ENCODE measurements around the gene SIPA1L3.

SIPA1L3 gene

DNA sequence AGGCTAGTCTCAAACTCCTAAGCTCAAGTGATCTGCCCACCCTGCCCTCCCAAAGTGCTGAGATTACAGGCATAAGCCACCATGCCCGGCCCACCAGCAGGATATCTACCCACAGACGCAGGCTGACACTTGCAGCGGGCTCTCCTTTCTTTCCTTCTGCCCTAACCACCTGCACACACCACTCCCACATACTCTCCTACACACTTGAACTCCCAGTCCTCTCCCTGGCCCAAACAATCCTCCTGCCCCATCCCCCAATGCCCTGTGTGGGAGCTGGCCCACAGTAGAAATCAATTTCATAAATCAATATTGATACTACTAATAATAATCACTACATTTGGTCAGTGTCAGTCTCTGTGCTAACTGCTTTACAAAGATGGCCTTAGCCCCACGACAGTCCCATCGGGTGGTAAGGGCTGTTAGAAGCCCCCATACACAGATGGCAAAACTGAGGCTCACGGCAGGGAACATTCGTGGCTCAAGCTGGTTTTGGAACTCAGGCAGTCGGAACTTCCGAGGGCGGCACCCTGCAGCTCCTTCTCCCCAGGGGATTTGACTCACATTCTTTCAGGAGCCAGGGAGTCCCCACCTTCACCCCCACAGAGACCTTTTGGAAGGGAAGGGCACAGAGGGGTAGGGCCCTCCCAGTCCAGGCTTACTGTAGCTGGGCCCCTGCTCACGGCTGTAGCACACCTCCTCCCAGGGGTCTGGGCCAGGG, 320.4 kb downstream of the SIPA1L3 start (continued):
- TF ChIP-seq, protein P1, sequence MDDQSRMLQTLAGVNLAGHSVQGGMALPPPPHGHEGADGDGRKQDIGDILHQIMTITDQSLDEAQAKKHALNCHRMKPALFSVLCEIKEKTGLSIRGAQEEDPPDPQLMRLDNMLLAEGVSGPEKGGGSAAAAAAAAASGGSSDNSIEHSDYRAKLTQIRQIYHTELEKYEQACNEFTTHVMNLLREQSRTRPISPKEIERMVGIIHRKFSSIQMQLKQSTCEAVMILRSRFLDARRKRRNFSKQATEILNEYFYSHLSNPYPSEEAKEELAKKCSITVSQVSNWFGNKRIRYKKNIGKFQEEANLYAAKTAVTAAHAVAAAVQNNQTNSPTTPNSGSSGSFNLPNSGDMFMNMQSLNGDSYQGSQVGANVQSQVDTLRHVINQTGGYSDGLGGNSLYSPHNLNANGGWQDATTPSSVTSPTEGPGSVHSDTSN (CRISPR knock-in tag; IDR thresholded peaks at IDR 0.05) = no peak
- TF ChIP-seq ZNF747 (tag by site-specific recombination; IDR thresholded peaks at IDR 0.05) (no peak), ZSCAN23 (tag by site-specific recombination; IDR thresholded peaks at IDR 0.05) (no peak), IKZF3 (tag by site-specific recombination; IDR thresholded peaks at IDR 0.05) (0 out of 2 replicates have a peak, but pooled peaks have one; percentile 25), ZNF138 (tag by site-specific recombination; IDR thresholded peaks at IDR 0.05; ENCODE audit: borderline replicate concordance) (no peak), ZNF76 (tag by site-specific recombination; IDR thresholded peaks at IDR 0.05; ENCODE audit: borderline replicate concordance, low read depth) (no peak), ZNF366 (tag by site-specific recombination; conservative IDR thresholded peaks at IDR 0.05) (no peak), ZIC2 (tag by site-specific recombination; IDR thresholded peaks at IDR 0.05) (peak; percentile 83), SCRT1 (tag by site-specific recombination; IDR thresholded peaks at IDR 0.05; ENCODE audit: borderline replicate concordance) (no peak), ZNF529 (tag by site-specific recombination; IDR thresholded peaks at IDR 0.05; ENCODE audit: insufficient replicate concordance) (no peak), YY1 (tag by site-specific recombination; IDR thresholded peaks at IDR 0.05) (no peak), ZNF600 (tag by site-specific recombination; IDR thresholded peaks at IDR 0.05) (no peak), ZFHX2 (tag by site-specific recombination; conservative IDR thresholded peaks at IDR 0.05) (peak; percentile 99), ZNF16 (tag by site-specific recombination; IDR thresholded peaks at IDR 0.05; ENCODE audit: low read depth) (no peak), ZNF843 (tag by site-specific recombination; IDR thresholded peaks at IDR 0.05) (no peak), ZNF175 (tag by site-specific recombination; IDR thresholded peaks at IDR 0.05) (no peak), KLF8 (tag by site-specific recombination; IDR thresholded peaks at IDR 0.05) (peak; percentile 30; the same call in 1 of the 2 replicates), WT1 (tag by site-specific recombination; IDR thresholded peaks at IDR 0.05) (no peak), ZNF549 (tag by site-specific recombination; IDR thresholded peaks at IDR 0.05) (no peak), GLIS2 (tag by site-specific recombination; IDR thresholded peaks at IDR 0.05) (peak; percentile 66; the same call in 1 of the 2 replicates), ZNF555 (tag by site-specific recombination; conservative IDR thresholded peaks at IDR 0.05) (no peak), ZFP41 (tag by site-specific recombination; IDR thresholded peaks at IDR 0.05; ENCODE audit: borderline replicate concordance) (no peak), ZNF624 (tag by site-specific recombination; IDR thresholded peaks at IDR 0.05) (no peak)
- TF ChIP-seq, protein P2, sequence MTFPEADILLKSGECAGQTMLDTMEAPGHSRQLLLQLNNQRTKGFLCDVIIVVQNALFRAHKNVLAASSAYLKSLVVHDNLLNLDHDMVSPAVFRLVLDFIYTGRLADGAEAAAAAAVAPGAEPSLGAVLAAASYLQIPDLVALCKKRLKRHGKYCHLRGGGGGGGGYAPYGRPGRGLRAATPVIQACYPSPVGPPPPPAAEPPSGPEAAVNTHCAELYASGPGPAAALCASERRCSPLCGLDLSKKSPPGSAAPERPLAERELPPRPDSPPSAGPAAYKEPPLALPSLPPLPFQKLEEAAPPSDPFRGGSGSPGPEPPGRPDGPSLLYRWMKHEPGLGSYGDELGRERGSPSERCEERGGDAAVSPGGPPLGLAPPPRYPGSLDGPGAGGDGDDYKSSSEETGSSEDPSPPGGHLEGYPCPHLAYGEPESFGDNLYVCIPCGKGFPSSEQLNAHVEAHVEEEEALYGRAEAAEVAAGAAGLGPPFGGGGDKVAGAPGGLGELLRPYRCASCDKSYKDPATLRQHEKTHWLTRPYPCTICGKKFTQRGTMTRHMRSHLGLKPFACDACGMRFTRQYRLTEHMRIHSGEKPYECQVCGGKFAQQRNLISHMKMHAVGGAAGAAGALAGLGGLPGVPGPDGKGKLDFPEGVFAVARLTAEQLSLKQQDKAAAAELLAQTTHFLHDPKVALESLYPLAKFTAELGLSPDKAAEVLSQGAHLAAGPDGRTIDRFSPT (tag by site-specific recombination; IDR thresholded peaks at IDR 0.05) = peak; percentile 30; the same call in 1 of the 2 replicates
- TF ChIP-seq, protein P3, sequence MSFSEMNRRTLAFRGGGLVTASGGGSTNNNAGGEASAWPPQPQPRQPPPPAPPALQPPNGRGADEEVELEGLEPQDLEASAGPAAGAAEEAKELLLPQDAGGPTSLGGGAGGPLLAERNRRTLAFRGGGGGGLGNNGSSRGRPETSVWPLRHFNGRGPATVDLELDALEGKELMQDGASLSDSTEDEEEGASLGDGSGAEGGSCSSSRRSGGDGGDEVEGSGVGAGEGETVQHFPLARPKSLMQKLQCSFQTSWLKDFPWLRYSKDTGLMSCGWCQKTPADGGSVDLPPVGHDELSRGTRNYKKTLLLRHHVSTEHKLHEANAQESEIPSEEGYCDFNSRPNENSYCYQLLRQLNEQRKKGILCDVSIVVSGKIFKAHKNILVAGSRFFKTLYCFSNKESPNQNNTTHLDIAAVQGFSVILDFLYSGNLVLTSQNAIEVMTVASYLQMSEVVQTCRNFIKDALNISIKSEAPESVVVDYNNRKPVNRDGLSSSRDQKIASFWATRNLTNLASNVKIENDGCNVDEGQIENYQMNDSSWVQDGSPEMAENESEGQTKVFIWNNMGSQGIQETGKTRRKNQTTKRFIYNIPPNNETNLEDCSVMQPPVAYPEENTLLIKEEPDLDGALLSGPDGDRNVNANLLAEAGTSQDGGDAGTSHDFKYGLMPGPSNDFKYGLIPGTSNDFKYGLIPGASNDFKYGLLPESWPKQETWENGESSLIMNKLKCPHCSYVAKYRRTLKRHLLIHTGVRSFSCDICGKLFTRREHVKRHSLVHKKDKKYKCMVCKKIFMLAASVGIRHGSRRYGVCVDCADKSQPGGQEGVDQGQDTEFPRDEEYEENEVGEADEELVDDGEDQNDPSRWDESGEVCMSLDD (tag by site-specific recombination; IDR thresholded peaks at IDR 0.05) = peak; percentile 20; the same call in 1 of the 2 replicates
- TF ChIP-seq, protein P4, sequence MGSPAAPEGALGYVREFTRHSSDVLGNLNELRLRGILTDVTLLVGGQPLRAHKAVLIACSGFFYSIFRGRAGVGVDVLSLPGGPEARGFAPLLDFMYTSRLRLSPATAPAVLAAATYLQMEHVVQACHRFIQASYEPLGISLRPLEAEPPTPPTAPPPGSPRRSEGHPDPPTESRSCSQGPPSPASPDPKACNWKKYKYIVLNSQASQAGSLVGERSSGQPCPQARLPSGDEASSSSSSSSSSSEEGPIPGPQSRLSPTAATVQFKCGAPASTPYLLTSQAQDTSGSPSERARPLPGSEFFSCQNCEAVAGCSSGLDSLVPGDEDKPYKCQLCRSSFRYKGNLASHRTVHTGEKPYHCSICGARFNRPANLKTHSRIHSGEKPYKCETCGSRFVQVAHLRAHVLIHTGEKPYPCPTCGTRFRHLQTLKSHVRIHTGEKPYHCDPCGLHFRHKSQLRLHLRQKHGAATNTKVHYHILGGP (tag by site-specific recombination; IDR thresholded peaks at IDR 0.05) = no peak
- TF ChIP-seq, protein P5, sequence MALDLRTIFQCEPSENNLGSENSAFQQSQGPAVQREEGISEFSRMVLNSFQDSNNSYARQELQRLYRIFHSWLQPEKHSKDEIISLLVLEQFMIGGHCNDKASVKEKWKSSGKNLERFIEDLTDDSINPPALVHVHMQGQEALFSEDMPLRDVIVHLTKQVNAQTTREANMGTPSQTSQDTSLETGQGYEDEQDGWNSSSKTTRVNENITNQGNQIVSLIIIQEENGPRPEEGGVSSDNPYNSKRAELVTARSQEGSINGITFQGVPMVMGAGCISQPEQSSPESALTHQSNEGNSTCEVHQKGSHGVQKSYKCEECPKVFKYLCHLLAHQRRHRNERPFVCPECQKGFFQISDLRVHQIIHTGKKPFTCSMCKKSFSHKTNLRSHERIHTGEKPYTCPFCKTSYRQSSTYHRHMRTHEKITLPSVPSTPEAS (tag by site-specific recombination; IDR thresholded peaks at IDR 0.05) = no peak
- TF ChIP-seq, protein P6, sequence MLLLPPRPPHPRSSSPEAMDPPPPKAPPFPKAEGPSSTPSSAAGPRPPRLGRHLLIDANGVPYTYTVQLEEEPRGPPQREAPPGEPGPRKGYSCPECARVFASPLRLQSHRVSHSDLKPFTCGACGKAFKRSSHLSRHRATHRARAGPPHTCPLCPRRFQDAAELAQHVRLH (tag by site-specific recombination; IDR thresholded peaks at IDR 0.05) = 0 out of 2 replicates have a peak, but pooled peaks have one; percentile 36
